GM23338 (cell line): ENCODE results near the gene C19orf81. TPM values are rescaled to one million over a fixed set of nuclear protein-coding genes. Genes with fewer than 3 reads are reported as not detected.

Experiments
- ATAC-seq: fragments of 200-7000 bp; cut with Tn5 transposase; 3 replicates; pipeline ENCODE4 v1.9.1; 2020
- DNase-seq: peaks from one replicate; pipeline ENCODE4 v3.0.0-alpha.2; 2015; ENCODE audit warnings: low spot score
- H2AFZ ChIP-seq: fragments of 200-600 bp; sonication (generic); 2 replicates; pipeline ENCODE4 v1.8.0; 2016; ENCODE audit warnings: antibody characterized with exemption, mild to moderate bottlenecking, moderate library complexity
- H3F3A ChIP-seq: fragments of 200-600 bp; sonication (generic); replicated peaks from 2 replicates; pipeline ENCODE4 v1.8.0; 2017; ENCODE audit warnings: antibody characterized with exemption, mixed run types, low read depth
- H3K27ac ChIP-seq: fragments of 200-600 bp; sonication (generic); 2 replicates; pipeline ENCODE4 v1.6.1; 2016; ENCODE audit warnings: low read depth
- H3K27me3 ChIP-seq: fragments of 200-600 bp; sonication (generic); 2 replicates; pipeline ENCODE4 v1.8.0; 2016; ENCODE audit warnings: mild to moderate bottlenecking, mixed run types, moderate library complexity; ENCODE audit not compliant: insufficient read depth
- H3K36me3 ChIP-seq: fragments of 200-600 bp; sonication (generic); 2 replicates; pipeline ENCODE4 v1.8.0; 2016; ENCODE audit warnings: mild to moderate bottlenecking; ENCODE audit not compliant: insufficient read depth
- H3K4me1 ChIP-seq: fragments of 200-600 bp; sonication (generic); 2 replicates; pipeline ENCODE4 v1.8.0; 2016; ENCODE audit warnings: mild to moderate bottlenecking, moderate library complexity; ENCODE audit not compliant: insufficient read depth
- H3K4me2 ChIP-seq: fragments of 200-600 bp; sonication (generic); 2 replicates; pipeline ENCODE4 v1.7.1; 2017; ENCODE audit warnings: mixed run types
- H3K4me3 ChIP-seq: fragments of 200-600 bp; sonication (generic); 2 replicates; pipeline ENCODE4 v1.6.1; 2016; ENCODE audit warnings: mixed run types
- H3K79me2 ChIP-seq: fragments of 200-600 bp; sonication (generic); replicated peaks from 2 replicates; pipeline ENCODE4 v1.8.0; 2017; ENCODE audit warnings: mild to moderate bottlenecking; ENCODE audit not compliant: insufficient read depth
- H3K9me2 ChIP-seq: fragments of 200-600 bp; sonication (generic); 2 replicates; pipeline ENCODE4 v1.8.0; 2017; ENCODE audit not compliant: insufficient read depth
- H4K20me1 ChIP-seq: fragments of 200-600 bp; sonication (generic); replicated peaks from 2 replicates; pipeline ENCODE4 v1.8.0; 2017; ENCODE audit warnings: mild to moderate bottlenecking; ENCODE audit not compliant: insufficient read depth
- H3K27ac Mint-ChIP-seq: 2 replicates; pipeline ENCODE4 v1.8.0; 2020; ENCODE audit warnings: inconsistent platforms, mild to moderate bottlenecking, moderate library complexity, mixed read lengths
- H3K27me3 Mint-ChIP-seq: 3 replicates; pipeline ENCODE4 v1.8.0; 2022; ENCODE audit warnings: low read depth, mild to moderate bottlenecking, moderate library complexity, mixed read lengths, inconsistent platforms; ENCODE audit not compliant: insufficient read depth, poor library complexity
- H3K36me3 Mint-ChIP-seq: 3 replicates; pipeline ENCODE4 v1.8.0; 2021; ENCODE audit warnings: low read depth, mild to moderate bottlenecking, inconsistent platforms, moderate library complexity, mixed read lengths
- H3K4me1 Mint-ChIP-seq: 3 replicates; pipeline ENCODE4 v1.8.0; 2020; ENCODE audit warnings: mild to moderate bottlenecking, inconsistent platforms, mixed read lengths
- H3K4me3 Mint-ChIP-seq: 3 replicates; pipeline ENCODE4 v1.8.0; 2021; ENCODE audit warnings: moderate library complexity, mild to moderate bottlenecking, inconsistent platforms, mixed read lengths
- H3K9me3 Mint-ChIP-seq: 3 replicates; pipeline ENCODE4 v1.8.0; 2020; ENCODE audit warnings: moderate library complexity, mild to moderate bottlenecking, inconsistent platforms, mixed read lengths
- CREB1 ChIP-seq: fragments of 250-450 bp; sonication (Bioruptor Pico); IDR thresholded peaks from 2 replicates; pipeline ENCODE4 v1.5.0; 2020; ENCODE audit warnings: low read depth, mild to moderate bottlenecking, moderate library complexity
- EZH2 ChIP-seq: fragments of 200-600 bp; sonication (generic); IDR thresholded peaks from one replicate; pipeline ENCODE4 v1.8.0; 2017; ENCODE audit warnings: antibody characterized with exemption, mild to moderate bottlenecking, low read depth; ENCODE audit not compliant: unreplicated experiment
- JUNB ChIP-seq: IDR thresholded peaks from one replicate; pipeline ENCODE4 v1.6.1; 2016; ENCODE audit warnings: antibody characterized with exemption; ENCODE audit not compliant: unreplicated experiment
- STAT1 ChIP-seq: IDR thresholded peaks from one replicate; pipeline ENCODE4 v1.6.1; 2016; ENCODE audit warnings: antibody characterized with exemption; ENCODE audit not compliant: unreplicated experiment
- ZNF331 ChIP-seq: fragments of 250-450 bp; sonication (Bioruptor Pico); IDR thresholded peaks from 2 replicates; pipeline ENCODE4 v1.5.0; 2020; ENCODE audit warnings: low read depth, mild to moderate bottlenecking, moderate library complexity
- polyA plus RNA-seq: library from polyadenylated mRNA; unstranded; fragments of >200 nt; fragmentation: Nextera tagmentation; extraction: Ambion mirVana; gene quantifications from 2 replicates; pipeline ENCODE4 v1.2.1, GENCODE V29; 2016
- total RNA-seq: library from RNA; depleted of rRNA; stranded (reverse); fragments of >200 nt; shearing (Covaris generic); gene quantifications from 2 replicates; pipeline ENCODE4 v1.2.3, GENCODE V29; 2014
- TF ChIP-seq, protein P1 (sequence below), 2 experiments: fragments of 200-600 bp in 1 of 2; sonication (generic) in 1 of 2; conservative IDR thresholded peaks; 2 replicates each; pipeline versions ENCODE4 v1.5.1 to v1.6.1; 2016 to 2017; ENCODE audit warnings: antibody characterized with exemption in 2 of 2, low read depth in 2 of 2, mild to moderate bottlenecking in 2 of 2, moderate library complexity in 1 of 2
- TF ChIP-seq, protein P2 (sequence below): IDR thresholded peaks from 2 replicates; pipeline ENCODE4 v1.6.1; 2016; ENCODE audit warnings: antibody characterized with exemption

C19orf81 gene
- total and polyA plus RNA-seq, 2 experiments from 2014 or later, result 23.2 to 54.3 TPM

DNA sequence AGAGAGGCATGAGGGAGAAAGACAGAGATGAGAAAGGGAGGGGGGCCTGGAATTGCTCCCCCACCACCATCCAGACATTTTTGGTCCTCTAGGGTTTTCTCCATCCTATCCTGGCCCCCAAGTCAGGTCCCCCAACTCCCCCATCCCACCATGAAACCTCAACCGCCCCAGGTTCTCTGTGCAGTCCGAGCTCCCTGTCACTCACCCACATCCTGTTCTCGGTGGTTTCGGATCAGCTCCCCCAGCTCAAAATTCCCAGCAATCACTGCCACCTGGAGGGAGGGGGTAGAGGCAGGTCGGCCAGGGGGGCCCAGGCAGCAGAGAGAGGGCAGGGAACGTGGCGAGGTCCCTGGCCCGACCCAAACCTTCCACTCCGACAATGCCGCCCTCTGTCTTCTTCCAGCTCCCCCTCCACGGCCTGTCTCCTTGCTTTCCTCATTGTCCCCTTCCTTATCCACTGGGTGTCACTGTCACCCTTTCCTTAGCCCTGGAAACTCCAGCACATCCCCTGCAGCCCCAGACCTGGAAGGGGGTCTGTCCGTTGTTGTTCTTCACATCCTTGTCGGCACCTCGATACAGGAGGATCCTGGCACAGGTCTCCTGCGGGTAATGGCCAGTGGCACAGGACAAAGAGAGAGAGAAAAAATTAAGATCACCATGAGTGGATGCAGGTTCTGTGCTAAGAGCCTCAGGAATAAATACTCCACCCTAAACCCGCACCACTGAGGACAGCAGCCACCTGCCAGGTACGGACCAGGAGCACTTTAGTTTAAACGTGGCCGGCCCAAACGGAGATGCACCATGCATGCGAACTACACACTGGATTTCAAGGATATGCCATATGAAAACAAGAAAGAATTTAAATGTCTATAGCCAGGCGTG is 54.9 kb downstream of the C19orf81 start:
- TF ChIP-seq, protein P1, sequence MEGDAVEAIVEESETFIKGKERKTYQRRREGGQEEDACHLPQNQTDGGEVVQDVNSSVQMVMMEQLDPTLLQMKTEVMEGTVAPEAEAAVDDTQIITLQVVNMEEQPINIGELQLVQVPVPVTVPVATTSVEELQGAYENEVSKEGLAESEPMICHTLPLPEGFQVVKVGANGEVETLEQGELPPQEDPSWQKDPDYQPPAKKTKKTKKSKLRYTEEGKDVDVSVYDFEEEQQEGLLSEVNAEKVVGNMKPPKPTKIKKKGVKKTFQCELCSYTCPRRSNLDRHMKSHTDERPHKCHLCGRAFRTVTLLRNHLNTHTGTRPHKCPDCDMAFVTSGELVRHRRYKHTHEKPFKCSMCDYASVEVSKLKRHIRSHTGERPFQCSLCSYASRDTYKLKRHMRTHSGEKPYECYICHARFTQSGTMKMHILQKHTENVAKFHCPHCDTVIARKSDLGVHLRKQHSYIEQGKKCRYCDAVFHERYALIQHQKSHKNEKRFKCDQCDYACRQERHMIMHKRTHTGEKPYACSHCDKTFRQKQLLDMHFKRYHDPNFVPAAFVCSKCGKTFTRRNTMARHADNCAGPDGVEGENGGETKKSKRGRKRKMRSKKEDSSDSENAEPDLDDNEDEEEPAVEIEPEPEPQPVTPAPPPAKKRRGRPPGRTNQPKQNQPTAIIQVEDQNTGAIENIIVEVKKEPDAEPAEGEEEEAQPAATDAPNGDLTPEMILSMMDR (conservative IDR thresholded peaks at IDR 0.05; ENCODE audit: low read depth in 2 of 2), result peak; percentile 57 to 92
- no peak for TF ChIP-seq CREB1 (CRISPR knock-in tag)
- H3K4me2 ChIP-seq, result peak overlapping the region; percentile 55
- H3K36me3 ChIP-seq, result no peaks in the 10 kb centered on the region
- ATAC-seq (no peak), DNase-seq (peak; percentile 73)
- no peak overlapping the region for H3K27ac Mint-ChIP-seq
- H4K20me1 ChIP-seq, result no peaks in the 10 kb centered on the region
- peaks cover 90% of the 10 kb centered on the region for H3K9me3 Mint-ChIP-seq
- H3K4me3 Mint-ChIP-seq, result no peak overlapping the region
- no peak overlapping the region for H3K27ac ChIP-seq
- H3K36me3 Mint-ChIP-seq, result peaks cover 45% of the 10 kb centered on the region
- H3K4me1 ChIP-seq, result 0 out of 2 replicates have a peak, but pooled peaks cover 2% of the 10 kb centered on the region
- H3K79me2 ChIP-seq, result no peaks in the 10 kb centered on the region
- no peaks in the 10 kb centered on the region for H3K9me2 ChIP-seq
- H3F3A ChIP-seq, result no peaks in the 10 kb centered on the region
- no peaks in the 10 kb centered on the region for H3K4me1 Mint-ChIP-seq
- H3K4me3 ChIP-seq, result no peak overlapping the region
- peaks cover 3% of the 10 kb centered on the region for H3K27me3 Mint-ChIP-seq
- peaks cover 19% of the 10 kb centered on the region for H3K27me3 ChIP-seq
- H2AFZ ChIP-seq, result no peak overlapping the region; the same call in 1 of the 2 replicates

DNA sequence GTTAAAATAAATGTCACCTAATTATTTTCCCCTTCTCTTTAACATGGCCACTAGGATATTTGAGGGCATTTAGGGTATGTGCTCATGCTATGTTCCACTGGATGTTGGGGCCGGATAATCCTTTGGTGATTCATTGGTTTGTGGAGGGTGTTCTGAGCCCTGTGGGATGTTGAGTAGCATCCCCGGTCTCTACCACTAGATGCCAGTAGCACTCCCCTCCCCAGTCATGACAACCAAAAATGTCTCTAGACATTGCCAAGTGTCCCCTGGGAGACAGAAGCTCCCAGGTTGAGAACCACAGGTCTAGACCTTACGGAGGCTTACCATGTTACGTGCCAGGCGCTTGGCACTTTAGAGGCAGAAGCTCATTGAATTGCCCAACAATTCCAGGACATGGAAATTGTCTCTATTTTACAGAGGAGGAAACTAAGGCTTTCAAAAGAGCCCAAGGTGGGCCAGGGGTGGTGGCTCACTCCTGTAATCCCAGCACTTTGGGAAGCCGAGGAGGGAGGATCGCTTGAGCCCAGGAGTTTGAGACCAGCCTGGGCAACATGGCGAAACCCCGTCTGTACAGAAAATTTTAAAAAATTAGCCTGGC is 56.3 kb downstream of the C19orf81 start:
- H3K36me3 Mint-ChIP-seq, result peaks cover 41% of the 10 kb centered on the region
- H3K27ac Mint-ChIP-seq, result no peak overlapping the region
- no peaks in the 10 kb centered on the region for H3K4me1 Mint-ChIP-seq

More for the DNA sequence above, 56.3 kb downstream of the C19orf81 start:
- DNase-seq, result peak; percentile 88
- H2AFZ ChIP-seq, result no peak overlapping the region
- no peak for TF ChIP-seq STAT1
- TF ChIP-seq, protein P1 (conservative IDR thresholded peaks at IDR 0.05; ENCODE audit: low read depth in 2 of 2), result peak; percentile 75 to 87
- no peak for TF ChIP-seq ZNF331
- no peak for TF ChIP-seq JUNB
- TF ChIP-seq EZH2, result no peak
- TF ChIP-seq, protein P2, sequence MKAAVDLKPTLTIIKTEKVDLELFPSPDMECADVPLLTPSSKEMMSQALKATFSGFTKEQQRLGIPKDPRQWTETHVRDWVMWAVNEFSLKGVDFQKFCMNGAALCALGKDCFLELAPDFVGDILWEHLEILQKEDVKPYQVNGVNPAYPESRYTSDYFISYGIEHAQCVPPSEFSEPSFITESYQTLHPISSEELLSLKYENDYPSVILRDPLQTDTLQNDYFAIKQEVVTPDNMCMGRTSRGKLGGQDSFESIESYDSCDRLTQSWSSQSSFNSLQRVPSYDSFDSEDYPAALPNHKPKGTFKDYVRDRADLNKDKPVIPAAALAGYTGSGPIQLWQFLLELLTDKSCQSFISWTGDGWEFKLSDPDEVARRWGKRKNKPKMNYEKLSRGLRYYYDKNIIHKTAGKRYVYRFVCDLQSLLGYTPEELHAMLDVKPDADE, result no peak
- H3K36me3 ChIP-seq, result no peaks in the 10 kb centered on the region
- Mint-ChIP-seq H3K27me3 (no peaks in the 10 kb centered on the region), H3K9me3 (peaks cover 90% of the 10 kb centered on the region), H3K4me3 (no peak overlapping the region)
- peak; percentile 50; the same call in 2 of the 3 replicates for ATAC-seq
- H4K20me1 ChIP-seq, result no peaks in the 10 kb centered on the region
- no peaks in the 10 kb centered on the region for H3F3A ChIP-seq
- H3K9me2 ChIP-seq, result no peaks in the 10 kb centered on the region
- H3K4me3 ChIP-seq, result no peak overlapping the region
- H3K4me1 ChIP-seq, result 0 out of 2 replicates have a peak, but pooled peaks cover 2% of the 10 kb centered on the region
- H3K4me2 ChIP-seq, result no peak overlapping the region
- H3K27me3 ChIP-seq, result 0 out of 2 replicates have a peak, but pooled peaks cover 6% of the 10 kb centered on the region
- no peaks in the 10 kb centered on the region for H3K79me2 ChIP-seq
- H3K27ac ChIP-seq, result no peak overlapping the region
